ENCODE measurements around the gene TMEM259. TPM values are rescaled to one million over a fixed set of nuclear protein-coding genes. Genes with fewer than 3 reads are reported as not detected.
A peak's percentile ranks its signal among the peaks of the same experiment; 100 is the strongest.
"Not testable (repeated sequence)": the region's sequence is repeated elsewhere in the genome, so short reads cannot be mapped to it uniquely, and the experiment has no call there.

TMEM259 gene
- total RNA-seq, 2 experiments from 2014 or later = 106 to 128 TPM

DNA sequence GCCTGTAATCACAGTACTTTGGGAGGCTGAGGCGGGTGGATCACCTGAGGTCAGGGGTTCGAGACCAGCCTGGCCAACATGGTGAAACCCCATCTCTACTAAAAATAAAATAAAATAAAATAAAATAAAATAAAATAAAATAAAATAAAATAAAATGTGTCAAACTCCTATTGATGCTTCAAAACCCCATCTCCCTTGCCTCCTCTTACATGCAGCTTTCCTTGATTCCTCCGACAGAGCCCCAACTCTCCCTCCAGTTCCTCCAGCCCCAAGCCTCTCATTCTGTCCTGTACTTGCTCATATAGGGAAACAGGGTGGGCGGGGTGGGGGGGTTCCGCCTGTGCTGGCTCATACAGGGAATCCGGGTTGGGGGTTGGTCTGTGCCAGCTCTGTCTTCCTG is 4.2 kb upstream of the TMEM259 start:
- H3K9me3 Mint-ChIP-seq (ENCODE audit: low read depth); H3K36me3 Mint-ChIP-seq (ENCODE audit: low read depth); H3K27me3 Mint-ChIP-seq; H3K27ac Mint-ChIP-seq; ATAC-seq; POLR2A ChIA-PET: not testable (repeated sequence)
- CTCF ChIA-PET = interaction anchor here (0.6 to 1.4 kb wide), 4 partner anchors 12 to 189 kb away, joined by 3 to 7 read pairs (median 4); partner anchors contain the start of gene ABCA7
- Mint-ChIP-seq H3K4me3 (peak overlapping the region; percentile 28), H3K4me1 (peaks cover 22% of the 10 kb centered on the region)
- peak; percentile 49 for DNase-seq
- intact Hi-C loops (cut with DNase I, micrococcal nuclease) = loop anchor here in 1 of 2 experiments (5.0 kb wide), 2 partner anchors 42 to 382 kb away; partner anchors contain the start of genes ARHGAP45 and DAZAP1

DNA sequence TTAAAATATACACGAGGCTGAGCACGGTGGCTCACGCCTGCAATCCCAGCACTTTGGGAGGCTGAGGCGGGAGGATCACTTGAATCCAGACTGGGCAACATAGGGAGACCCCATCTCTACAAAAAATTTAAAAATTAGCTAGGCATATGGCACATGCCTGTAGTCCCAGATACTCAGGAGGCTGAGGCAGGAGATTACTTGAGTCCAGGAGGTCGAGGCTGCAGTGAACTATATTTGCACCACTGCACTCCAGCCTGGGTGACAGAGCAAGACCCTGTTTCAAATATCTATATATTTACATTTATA is 2.9 kb upstream of the TMEM259 start:
- H3K9me3 Mint-ChIP-seq (ENCODE audit: low read depth); DNase-seq; H3K27ac Mint-ChIP-seq; CTCF ChIA-PET; H3K4me3 Mint-ChIP-seq; H3K36me3 Mint-ChIP-seq (ENCODE audit: low read depth); H3K27me3 Mint-ChIP-seq; ATAC-seq: not testable (repeated sequence)
- intact Hi-C loops (cut with DNase I, micrococcal nuclease) = loop anchor here (5.0 kb wide), 1 partner anchor 168 kb away; no protein-coding TSS in a partner anchor
- H3K4me1 Mint-ChIP-seq = peaks cover 16% of the 10 kb centered on the region
- POLR2A ChIA-PET = interaction anchor here (1.2 kb wide), 1 partner anchor 63 kb away, joined by 3 read pairs; no protein-coding TSS in a partner anchor

GRCh38 chr19:1019980-1020867 is 699 bp downstream of the TMEM259 start:
- Mint-ChIP-seq H3K9me3 (ENCODE audit: low read depth) (no peaks in the 10 kb centered on the region), H3K4me3 (peak overlapping the region; percentile 94), H3K36me3 (ENCODE audit: low read depth) (peaks cover 7% of the 10 kb centered on the region), H3K4me1 (peaks cover 34% of the 10 kb centered on the region), H3K27me3 (no peaks in the 10 kb centered on the region), H3K27ac (peak overlapping the region; percentile 80)
- ATAC-seq (no peak), DNase-seq (peak; percentile 57)
- intact Hi-C loops (cut with DNase I, micrococcal nuclease) = loop anchor here (2.0 to 5.0 kb wide), 5 partner anchors 21 to 357 kb away; partner anchors contain the start of genes ABCA7 (in 1 of the 2), ARHGAP45 (in 1 of the 2) and RNF126 (in 1 of the 2)
- ChIA-PET POLR2A (interaction anchor here (0.6 to 0.9 kb wide), 5 partner anchors 9 to 422 kb away, joined by 3 to 4 read pairs (median 4); partner anchors contain the start of gene CIRBP), CTCF (interaction anchor here (0.6 to 1.9 kb wide), 3 partner anchors 39 to 61 kb away, joined by 3 to 5 read pairs (median 4); no protein-coding TSS in a partner anchor)

GRCh38 chr19:1019616-1019961 is 1.3 kb downstream of the TMEM259 start:
- H3K36me3 Mint-ChIP-seq (ENCODE audit: low read depth) = peaks cover 7% of the 10 kb centered on the region
- peaks cover 32% of the 10 kb centered on the region for H3K4me1 Mint-ChIP-seq
- ChIA-PET CTCF (interaction anchor here (0.6 to 1.9 kb wide), 4 partner anchors 9 to 60 kb away, joined by 3 to 5 read pairs (median 4); no protein-coding TSS in a partner anchor), POLR2A (interaction anchor here (0.6 to 0.9 kb wide), 3 partner anchors 10 to 249 kb away, joined by 3 to 4 read pairs (median 3); partner anchors contain the start of gene CIRBP)
- peak overlapping the region; percentile 94 for H3K4me3 Mint-ChIP-seq
- no peak for DNase-seq
- no peak for ATAC-seq
- intact Hi-C loops (cut with DNase I, micrococcal nuclease) = no loop called here
- no peak overlapping the region for H3K27ac Mint-ChIP-seq
- H3K9me3 Mint-ChIP-seq (ENCODE audit: low read depth) = no peaks in the 10 kb centered on the region
- H3K27me3 Mint-ChIP-seq = no peaks in the 10 kb centered on the region

DNA sequence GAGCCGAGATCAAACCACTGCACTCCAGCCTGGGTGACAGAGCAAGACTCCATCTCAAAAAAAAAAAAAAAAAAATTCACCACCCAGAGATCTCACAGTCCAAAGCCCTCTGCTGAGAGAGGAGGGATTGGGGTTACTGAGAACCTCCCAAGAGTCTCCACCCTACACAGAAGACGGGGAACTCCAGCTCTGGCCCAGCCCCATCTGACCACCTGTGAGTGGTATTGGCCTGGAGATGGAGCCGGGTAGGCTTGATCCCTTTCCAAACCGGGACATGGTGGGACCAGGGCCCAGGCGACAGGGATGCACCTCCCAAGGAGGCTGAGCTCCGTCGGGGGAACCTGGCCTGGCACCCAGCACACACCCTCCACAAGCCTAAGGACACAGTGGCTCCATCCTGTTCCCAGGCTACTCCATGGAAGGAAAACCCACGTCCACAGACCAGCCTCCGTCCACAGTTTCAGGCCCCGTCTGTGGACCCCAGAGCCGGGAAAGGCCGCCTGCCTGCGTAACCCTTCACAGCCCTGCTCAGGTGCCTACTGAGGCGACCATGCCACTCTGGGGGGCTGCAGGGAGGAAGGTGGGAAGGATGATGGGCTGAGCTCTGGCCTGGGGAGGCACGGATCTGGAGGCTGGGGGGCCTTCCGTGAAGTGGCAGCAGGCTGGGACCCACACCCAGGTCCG is 1.8 kb downstream of the TMEM259 start:
- peak overlapping the region; percentile 94 for H3K4me3 Mint-ChIP-seq
- intact Hi-C loops (cut with DNase I, micrococcal nuclease) = no loop called here
- CTCF ChIA-PET = interaction anchor here (0.9 to 1.2 kb wide), 3 partner anchors 9 to 37 kb away, joined by 3 to 4 read pairs (median 3); no protein-coding TSS in a partner anchor
- H3K9me3 Mint-ChIP-seq (ENCODE audit: low read depth) = no peaks in the 10 kb centered on the region
- H3K27me3 Mint-ChIP-seq = no peaks in the 10 kb centered on the region
- H3K27ac Mint-ChIP-seq = peak overlapping the region; percentile 47
- no peak for DNase-seq
- peaks cover 32% of the 10 kb centered on the region for H3K4me1 Mint-ChIP-seq
- ATAC-seq = no peak
- H3K36me3 Mint-ChIP-seq (ENCODE audit: low read depth) = peaks cover 9% of the 10 kb centered on the region
- POLR2A ChIA-PET = interaction anchor here (0.6 to 0.9 kb wide), 4 partner anchors 10 to 250 kb away, joined by 3 to 8 read pairs (median 3); partner anchors contain the start of gene CIRBP

- intact Hi-C loops (cut with DNase I, micrococcal nuclease) = no loop called here
- Mint-ChIP-seq H3K36me3 (ENCODE audit: low read depth) (peaks cover 9% of the 10 kb centered on the region), H3K4me3 (peak overlapping the region; percentile 94), H3K4me1 (peaks cover 32% of the 10 kb centered on the region), H3K9me3 (ENCODE audit: low read depth) (no peaks in the 10 kb centered on the region), H3K27me3 (no peaks in the 10 kb centered on the region), H3K27ac (peak overlapping the region; percentile 47)
- DNase-seq (no peak), ATAC-seq (no peak)
- POLR2A ChIA-PET = interaction anchor here (0.7 to 0.9 kb wide), 2 partner anchors 14 to 16 kb away, joined by 3 to 8 read pairs; no protein-coding TSS in a partner anchor
- CTCF ChIA-PET = interaction anchor here (0.9 to 1.1 kb wide), 3 partner anchors 10 to 226 kb away, joined by 3 to 5 read pairs (median 3); no protein-coding TSS in a partner anchor
Observed at GRCh38 chr19:1018393-1018792, 2.5 kb downstream of the TMEM259 start.

DNA sequence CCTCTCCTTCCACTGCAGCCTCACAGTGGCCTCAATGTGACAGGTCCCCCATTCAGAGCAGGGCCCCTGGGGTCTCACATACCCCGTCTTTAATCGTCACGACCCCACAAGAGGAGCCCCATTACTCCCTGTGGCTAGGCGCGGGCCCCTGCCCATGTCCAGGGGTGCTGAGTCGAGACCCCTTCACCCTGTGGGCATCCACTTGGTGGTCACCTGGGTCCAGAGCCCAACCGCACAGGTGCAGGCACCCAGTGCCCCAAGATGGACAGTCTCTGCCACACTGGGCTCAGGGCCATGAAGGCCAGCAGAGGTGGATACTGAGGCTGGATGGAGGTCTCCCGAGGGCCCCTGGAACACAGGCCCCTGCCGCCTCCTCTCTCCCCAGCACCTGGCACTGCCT is 3.0 kb downstream of the TMEM259 start:
- intact Hi-C loops (cut with DNase I, micrococcal nuclease) = no loop called here
- POLR2A ChIA-PET = interaction anchor here (0.9 kb wide), 1 partner anchor 15 kb away, joined by 8 read pairs; no protein-coding TSS in a partner anchor

GRCh38 chr19:1017115-1017905 is 3.6 kb downstream of the TMEM259 start:
- CTCF ChIA-PET = interaction anchor here (1.1 to 1.3 kb wide), 2 partner anchors 33 to 227 kb away, joined by 4 to 5 read pairs; partner anchors contain the start of gene WDR18
- POLR2A ChIA-PET = no interaction called here

More for the DNA sequence above, 3.0 kb downstream of the TMEM259 start:
- no peak for DNase-seq
- ATAC-seq = no peak
- no peaks in the 10 kb centered on the region for H3K27me3 Mint-ChIP-seq
- peaks cover 9% of the 10 kb centered on the region for H3K36me3 Mint-ChIP-seq (ENCODE audit: low read depth)
- CTCF ChIA-PET = interaction anchor here (1.1 kb wide), 1 partner anchor 227 kb away, joined by 5 read pairs; no protein-coding TSS in a partner anchor
- no peaks in the 10 kb centered on the region for H3K9me3 Mint-ChIP-seq (ENCODE audit: low read depth)
- no peak overlapping the region for H3K27ac Mint-ChIP-seq
- H3K4me1 Mint-ChIP-seq = peaks cover 32% of the 10 kb centered on the region
- H3K4me3 Mint-ChIP-seq = no peak overlapping the region

DNA sequence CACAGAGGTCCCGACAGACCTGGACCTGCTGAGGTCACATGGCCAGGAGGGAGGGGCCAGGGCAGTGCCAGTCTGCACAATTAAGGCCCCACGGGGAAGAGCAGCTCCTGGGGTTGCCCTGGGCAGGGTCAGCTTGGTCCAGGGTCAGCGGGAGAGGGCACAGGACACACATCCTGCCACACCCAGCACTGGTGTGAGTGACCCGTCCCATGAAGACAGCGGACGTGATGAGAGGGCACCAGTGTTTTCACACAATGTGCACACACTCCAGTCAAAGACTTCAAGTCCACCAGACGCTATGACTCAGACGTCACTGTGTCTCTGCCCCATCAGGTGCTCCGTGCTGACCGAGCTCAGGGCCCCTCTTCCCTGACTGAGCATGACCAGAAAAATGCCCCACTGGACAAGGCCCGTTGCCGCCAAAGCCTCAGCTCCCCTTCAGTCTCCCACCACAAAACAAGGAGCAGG is 4.2 kb downstream of the TMEM259 start:
- Mint-ChIP-seq H3K4me1 (peaks cover 29% of the 10 kb centered on the region), H3K27me3 (no peaks in the 10 kb centered on the region), H3K36me3 (ENCODE audit: low read depth) (peaks cover 9% of the 10 kb centered on the region), H3K9me3 (ENCODE audit: low read depth) (no peaks in the 10 kb centered on the region), H3K27ac (peak overlapping the region; percentile 20), H3K4me3 (no peak overlapping the region)
- intact Hi-C loops (cut with DNase I, micrococcal nuclease) = no loop called here
- CTCF ChIA-PET = interaction anchor here (1.3 kb wide), 1 partner anchor 33 kb away, joined by 4 read pairs; the partner anchor contains the start of gene WDR18
- no peak for ATAC-seq
- POLR2A ChIA-PET = no interaction called here
- no peak for DNase-seq

More at GRCh38 chr19:1017115-1017905, 3.6 kb downstream of the TMEM259 start:
- no peak for DNase-seq
- H3K27me3 Mint-ChIP-seq = no peaks in the 10 kb centered on the region
- no peak overlapping the region for H3K4me3 Mint-ChIP-seq
- peak overlapping the region; percentile 20 for H3K27ac Mint-ChIP-seq
- ATAC-seq = no peak
- intact Hi-C loops (cut with DNase I, micrococcal nuclease) = no loop called here
- H3K36me3 Mint-ChIP-seq (ENCODE audit: low read depth) = peaks cover 9% of the 10 kb centered on the region
- H3K9me3 Mint-ChIP-seq (ENCODE audit: low read depth) = no peaks in the 10 kb centered on the region
- peaks cover 32% of the 10 kb centered on the region for H3K4me1 Mint-ChIP-seq
